ENCODE measurements around the gene TSPAN7.

Gene TSPAN7

DNA sequence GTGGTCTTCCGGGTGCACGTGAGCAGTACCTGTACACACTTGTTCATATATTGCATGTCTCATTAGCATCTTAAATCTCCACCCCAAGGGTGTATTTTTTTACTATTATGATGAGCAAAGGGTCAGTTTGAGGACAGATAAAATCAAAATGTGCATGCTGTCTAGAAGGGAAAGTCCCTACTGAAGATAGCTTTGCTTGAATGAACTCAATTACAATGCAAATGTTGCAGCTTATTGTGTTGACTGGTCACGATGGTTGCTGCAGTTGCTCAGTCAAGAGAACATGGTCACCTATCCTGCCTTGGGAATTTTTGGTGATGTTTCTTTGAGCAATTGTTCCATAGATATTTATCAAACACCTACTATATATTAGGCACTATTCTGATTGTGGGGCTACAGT, 136.1 kb downstream of the TSPAN7 start:
- no peak for DNase-seq

DNA sequence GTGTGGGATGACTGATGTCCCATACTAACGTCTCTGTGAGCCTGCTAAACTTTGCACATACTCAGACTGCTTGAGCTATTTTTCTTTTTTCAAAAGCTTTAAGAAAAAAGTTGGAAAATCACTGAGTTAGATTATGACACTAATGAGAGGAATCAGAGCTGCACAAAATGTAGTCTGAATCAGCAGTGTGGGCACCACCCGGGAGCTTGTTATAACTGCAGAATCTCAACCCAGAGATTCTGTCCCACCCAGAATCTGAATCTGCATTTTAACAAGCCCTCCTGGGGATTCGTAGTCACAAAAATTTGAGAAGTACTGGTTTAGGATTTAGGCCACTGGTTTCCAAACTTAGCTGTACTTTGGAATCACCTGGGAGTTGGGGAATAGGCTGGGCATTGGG, 137.8 kb downstream of the TSPAN7 start:
- DNase-seq, result no peak

DNA sequence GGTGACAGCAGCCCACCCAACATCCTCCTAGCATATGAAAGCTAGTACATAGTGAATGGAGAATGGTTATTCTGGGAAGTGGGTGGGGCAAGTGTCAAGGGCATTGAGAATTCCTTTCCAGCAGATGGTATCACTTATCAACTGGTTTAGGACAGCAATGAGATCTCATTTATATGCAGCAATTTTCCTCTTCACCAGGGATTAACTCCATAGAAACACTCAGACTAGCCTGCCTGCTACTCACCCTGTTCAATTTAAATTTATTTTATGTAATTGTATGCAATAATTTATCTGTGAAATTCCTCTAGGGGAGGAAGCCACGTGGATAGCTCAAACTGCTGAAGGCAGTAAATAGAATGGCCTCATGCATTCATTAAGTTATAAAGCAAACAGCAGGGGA, 138.4 kb downstream of the TSPAN7 start:
- no peak for DNase-seq

GRCh38 chrX:38701073-38701472, 139.7 kb downstream of the TSPAN7 start:
- DNase-seq, result no peak

- no peak for DNase-seq
Observed at GRCh38 chrX:38704146-38704882, 143.0 kb downstream of the TSPAN7 start.

GRCh38 chrX:38717871-38718270, 156.5 kb downstream of the TSPAN7 start:
- no peak for DNase-seq

- no peak for DNase-seq
Observed at GRCh38 chrX:38718311-38718710, 157.0 kb downstream of the TSPAN7 start.

DNA sequence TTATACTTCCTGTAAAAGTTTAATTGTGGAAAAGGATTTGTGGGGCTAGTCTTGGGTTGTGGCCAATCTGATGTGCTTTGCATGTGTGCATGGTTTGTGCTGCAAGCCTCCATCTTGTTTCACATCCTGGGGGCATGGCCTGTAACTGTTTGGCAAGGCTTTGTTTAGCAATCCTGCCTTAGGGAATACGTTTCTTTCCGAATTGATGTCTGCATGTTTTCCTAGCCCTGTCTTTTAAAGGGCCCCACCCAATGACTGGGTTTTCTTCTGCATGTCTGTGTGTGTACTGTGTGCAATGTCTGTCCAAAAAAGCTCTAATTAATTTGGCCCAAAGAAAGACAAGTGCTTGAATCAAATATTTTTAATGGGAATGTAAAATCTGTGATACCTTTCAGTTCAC, 165.3 kb downstream of the TSPAN7 start:
- no peak for DNase-seq

DNA sequence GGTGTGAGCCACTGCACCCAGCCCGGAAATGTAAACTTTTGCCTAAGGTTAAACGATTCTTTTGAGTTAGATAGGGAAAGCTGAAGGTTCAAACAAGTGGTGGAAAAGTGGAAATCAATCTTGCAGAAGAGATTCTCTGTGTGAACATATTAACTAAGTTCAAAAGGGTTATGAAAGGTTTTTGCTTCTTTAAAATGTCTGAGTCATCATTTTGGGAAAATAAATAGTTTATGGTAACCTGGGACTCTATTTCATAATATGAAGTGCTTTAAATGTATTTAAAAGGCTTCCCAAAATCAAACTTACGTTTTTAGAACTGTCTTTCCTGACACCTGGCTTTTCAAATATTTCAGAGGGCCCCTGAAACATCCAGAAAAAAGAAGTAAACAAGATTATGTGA, 166.3 kb downstream of the TSPAN7 start:
- no peak for DNase-seq

DNA sequence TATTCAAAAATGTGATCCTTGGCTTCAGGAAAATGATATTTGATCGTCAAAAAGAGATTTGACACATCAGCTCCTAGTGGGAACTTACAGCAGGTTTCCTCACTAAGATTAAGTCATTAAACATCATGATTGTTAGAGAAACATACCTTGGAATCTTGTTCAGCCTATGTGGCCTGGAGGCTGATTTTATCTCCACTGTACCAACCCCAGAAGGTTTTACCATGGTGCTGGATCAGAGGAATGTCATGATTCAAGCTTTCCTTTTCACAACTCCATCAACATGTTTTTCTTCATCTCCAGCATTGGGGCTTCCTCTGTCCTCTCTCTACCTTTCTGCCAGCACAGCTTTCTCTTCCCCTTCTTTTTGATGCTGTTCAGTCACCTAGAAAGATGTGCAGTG, 171.5 kb downstream of the TSPAN7 start:
- no peak for DNase-seq
